ENCODE data around the gene PTPRR.

- TF ChIP-seq POLR2A (IDR thresholded peaks at IDR 0.05; ENCODE audit: low read length) = no peak
- no peak for TF ChIP-seq CBX2 (IDR thresholded peaks at IDR 0.05; ENCODE audit: borderline replicate concordance, low read depth)
- TF ChIP-seq BHLHE40 (IDR thresholded peaks at IDR 0.05; ENCODE audit: low read depth, low read length) = no peak
- no peak for TF ChIP-seq CTCF (IDR thresholded peaks at IDR 0.05)
- no peak for TF ChIP-seq MYC (IDR thresholded peaks at IDR 0.05; ENCODE audit: borderline replicate concordance, low read length)
- no peak for TF ChIP-seq HDAC2 (IDR thresholded peaks at IDR 0.05)
- TF ChIP-seq NR3C1 (IDR thresholded peaks at IDR 0.05) = no peak
- no peak for TF ChIP-seq E2F6 (IDR thresholded peaks at IDR 0.05; ENCODE audit: borderline replicate concordance, low read depth)
- TF ChIP-seq RAD21 (conservative IDR thresholded peaks at IDR 0.05 in 1 of 2, IDR thresholded peaks at IDR 0.05 in 1 of 2) = no peak
- TF ChIP-seq NPAS2 (CRISPR knock-in tag; IDR thresholded peaks at IDR 0.05; ENCODE audit: borderline replicate concordance) = no peak
- no peak for TF ChIP-seq ZSCAN20 (CRISPR knock-in tag; IDR thresholded peaks at IDR 0.05)
- no peak for TF ChIP-seq EHMT2 (IDR thresholded peaks at IDR 0.05; ENCODE audit: low read depth)
Measured at GRCh38 chr12:70830221-70831061, 90.1 kb downstream of the PTPRR start.
